C4-2B (cell line): ENCODE measurements around the gene DDR1.
A peak's percentile ranks its signal among the peaks of the same experiment; 100 is the strongest.

Experiments
- H3K27ac ChIP-seq: fragments of 450-650 bp; 2 replicates; pipeline ENCODE4 v1.5.1; 2017
- ZFX ChIP-seq: fragments of 450-650 bp; IDR thresholded peaks from 2 replicates; pipeline ENCODE4 v1.6.1; 2017
- TF ChIP-seq, protein P1 (sequence below): fragments of 450-650 bp; conservative IDR thresholded peaks from 2 replicates; pipeline ENCODE4 v1.5.1; 2017; ENCODE audit warnings: mild to moderate bottlenecking

Gene DDR1

DNA sequence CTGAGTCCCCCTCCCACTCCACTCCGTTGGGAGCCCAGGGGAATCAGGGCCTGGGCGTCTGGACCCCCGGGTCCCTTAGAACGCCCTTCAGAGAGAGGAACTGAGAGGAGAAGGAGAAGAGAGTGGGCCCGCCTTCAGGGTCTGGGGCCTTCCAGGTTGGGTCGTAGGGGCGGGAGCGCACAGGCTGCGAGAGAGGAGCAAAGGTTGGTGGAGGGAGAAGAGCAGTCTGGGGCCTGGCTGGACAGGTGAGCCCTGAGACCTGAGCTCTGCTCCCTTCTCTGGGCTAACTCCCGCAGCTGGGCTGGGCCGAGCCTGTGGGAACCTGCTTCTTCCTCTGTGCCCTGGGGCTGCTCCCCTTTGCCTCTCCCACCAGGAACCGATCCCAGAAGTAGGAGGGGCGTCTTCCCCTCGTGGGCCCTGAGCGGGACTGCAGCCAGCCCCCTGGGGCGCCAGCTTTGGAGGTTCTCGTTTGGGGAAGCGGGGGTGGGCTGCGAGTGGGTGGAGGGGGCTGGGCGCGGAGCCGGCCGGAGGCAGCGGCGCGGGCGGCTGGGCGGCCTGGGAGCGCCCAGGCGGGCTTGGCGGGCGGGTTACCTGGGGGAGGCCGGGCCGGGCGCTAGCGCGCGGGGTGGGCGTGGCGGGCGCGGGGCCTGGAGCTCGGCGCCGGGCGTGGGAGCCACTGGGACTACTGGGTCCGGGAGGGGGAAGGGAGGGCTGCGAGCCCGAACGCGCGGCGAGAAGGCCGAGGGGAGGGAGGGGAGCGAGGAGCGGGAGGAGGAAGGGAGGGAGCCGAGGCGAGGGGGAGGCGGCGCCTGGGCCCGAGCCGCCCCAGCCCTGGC, at the start of gene DDR1:
DDR1 (plus strand) TSS at position 835 of the 836 bp plus-strand sequence. CDS start 4,211 bp downstream, outside the sequence.
- peak within 1 kb of the TSS; percentile 94 for H3K27ac ChIP-seq
- TF ChIP-seq ZFX: no peak
- TF ChIP-seq, protein P1, sequence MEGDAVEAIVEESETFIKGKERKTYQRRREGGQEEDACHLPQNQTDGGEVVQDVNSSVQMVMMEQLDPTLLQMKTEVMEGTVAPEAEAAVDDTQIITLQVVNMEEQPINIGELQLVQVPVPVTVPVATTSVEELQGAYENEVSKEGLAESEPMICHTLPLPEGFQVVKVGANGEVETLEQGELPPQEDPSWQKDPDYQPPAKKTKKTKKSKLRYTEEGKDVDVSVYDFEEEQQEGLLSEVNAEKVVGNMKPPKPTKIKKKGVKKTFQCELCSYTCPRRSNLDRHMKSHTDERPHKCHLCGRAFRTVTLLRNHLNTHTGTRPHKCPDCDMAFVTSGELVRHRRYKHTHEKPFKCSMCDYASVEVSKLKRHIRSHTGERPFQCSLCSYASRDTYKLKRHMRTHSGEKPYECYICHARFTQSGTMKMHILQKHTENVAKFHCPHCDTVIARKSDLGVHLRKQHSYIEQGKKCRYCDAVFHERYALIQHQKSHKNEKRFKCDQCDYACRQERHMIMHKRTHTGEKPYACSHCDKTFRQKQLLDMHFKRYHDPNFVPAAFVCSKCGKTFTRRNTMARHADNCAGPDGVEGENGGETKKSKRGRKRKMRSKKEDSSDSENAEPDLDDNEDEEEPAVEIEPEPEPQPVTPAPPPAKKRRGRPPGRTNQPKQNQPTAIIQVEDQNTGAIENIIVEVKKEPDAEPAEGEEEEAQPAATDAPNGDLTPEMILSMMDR: no peak

DNA sequence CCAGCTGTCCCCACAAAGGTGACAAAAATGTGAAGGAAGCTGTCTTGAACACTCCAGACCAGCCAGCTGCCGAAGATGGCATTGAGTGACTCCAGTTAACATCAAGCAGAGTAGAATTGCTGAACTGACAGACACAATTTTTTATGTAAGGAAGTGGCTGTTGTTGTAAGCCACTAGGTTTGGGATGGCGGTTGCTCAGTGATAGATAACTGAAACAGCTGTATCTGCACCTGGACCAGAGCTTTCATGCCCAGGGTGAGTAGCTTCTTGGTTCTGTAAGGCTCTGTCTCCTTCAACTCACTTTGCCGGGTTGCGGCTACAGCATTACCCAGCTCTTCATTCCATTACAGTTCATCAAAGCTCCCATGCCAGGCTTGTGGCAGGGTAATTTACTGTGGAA, 49.7 kb upstream of the DDR1 start:
- TF ChIP-seq, protein P1: no peak
- TF ChIP-seq ZFX: no peak
- no peak overlapping the region for H3K27ac ChIP-seq

DNA sequence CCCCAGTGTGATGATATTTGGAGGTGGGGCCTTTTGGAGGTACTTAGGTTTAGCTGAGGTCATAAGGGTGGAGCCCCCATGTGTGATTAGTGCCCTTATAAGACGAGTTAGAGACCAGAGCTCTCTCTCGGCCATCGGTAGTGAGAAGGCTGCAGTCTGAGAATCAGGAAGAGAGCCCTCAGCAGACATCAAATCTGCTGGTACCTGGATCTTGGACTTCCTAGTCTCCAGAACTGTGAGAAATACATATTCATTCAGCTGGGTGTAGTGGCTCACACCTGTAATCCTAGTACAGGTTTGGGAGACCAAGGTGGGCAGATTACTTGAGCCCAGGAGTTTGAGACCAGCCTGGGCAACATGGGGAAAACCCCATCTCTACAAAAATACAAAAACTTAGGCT, 48.7 kb upstream of the DDR1 start:
- TF ChIP-seq, protein P1: no peak
- TF ChIP-seq ZFX: no peak

DNA sequence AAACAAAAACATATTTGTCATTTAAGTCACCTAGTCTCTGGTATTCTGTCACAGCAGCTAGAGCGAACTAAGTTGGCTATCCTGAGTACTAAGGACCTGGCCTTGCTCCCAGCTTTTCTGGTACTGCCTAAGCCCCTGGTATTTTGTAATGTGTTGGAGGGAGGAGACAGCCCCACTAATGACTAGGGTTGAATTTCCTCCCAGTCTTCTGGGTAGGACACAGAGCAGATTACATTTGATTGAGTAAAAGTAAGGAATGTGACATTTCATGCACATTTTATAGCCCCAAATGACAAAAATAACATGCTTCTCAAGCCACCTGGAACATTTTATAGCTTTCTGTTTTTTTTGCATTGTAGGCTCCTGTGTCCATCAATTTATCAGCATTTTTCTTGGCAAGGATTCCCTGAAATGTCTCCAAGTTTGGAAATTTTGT, 47.9 kb upstream of the DDR1 start:
- no peak overlapping the region for H3K27ac ChIP-seq

More for the DNA sequence above, 48.7 kb upstream of the DDR1 start:
- no peak overlapping the region for H3K27ac ChIP-seq

DNA sequence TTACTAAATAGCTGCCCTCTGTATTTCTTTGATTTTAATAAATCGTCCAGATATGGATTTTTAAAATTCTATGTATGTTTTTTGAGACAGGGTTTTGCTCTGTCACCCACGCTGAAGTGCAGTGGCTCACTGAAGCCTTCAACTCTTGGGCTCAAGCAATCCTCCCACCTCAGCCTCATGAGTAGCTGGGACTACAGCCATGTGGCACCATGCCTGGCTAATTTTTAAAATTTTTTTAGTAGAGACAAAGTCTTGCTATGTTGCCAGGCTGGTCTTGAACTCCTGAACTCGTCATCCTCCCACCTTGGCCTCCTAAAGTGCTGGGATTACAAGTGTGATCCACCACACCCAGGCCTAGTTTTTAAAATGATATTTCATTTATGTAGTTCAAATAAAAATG, 47.4 kb upstream of the DDR1 start:
- TF ChIP-seq, protein P1: no peak
- no peak for TF ChIP-seq ZFX
- no peak overlapping the region for H3K27ac ChIP-seq

More for the DNA sequence above, 47.9 kb upstream of the DDR1 start:
- no peak for TF ChIP-seq ZFX
- TF ChIP-seq, protein P1: no peak

DNA sequence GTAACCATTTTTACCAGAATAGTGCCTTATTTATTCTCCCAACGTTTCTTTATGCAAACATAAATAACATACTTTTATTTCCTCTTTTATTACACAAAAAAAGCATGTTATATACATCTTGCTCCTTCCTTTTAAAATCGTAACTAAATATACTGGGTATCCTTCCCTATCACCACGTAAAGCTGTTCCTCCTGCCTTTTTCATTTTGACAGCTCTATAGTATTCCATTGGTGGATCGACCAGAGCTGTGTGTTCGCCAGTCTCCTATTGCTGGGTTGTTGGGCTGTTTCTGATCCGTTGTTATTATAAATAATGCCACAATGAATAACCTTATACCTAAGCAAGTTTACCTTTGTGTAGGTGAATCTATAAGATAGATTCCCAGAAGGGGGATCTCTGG, 46.9 kb upstream of the DDR1 start:
- TF ChIP-seq, protein P1: no peak
- TF ChIP-seq ZFX: no peak
- H3K27ac ChIP-seq: no peak overlapping the region

DNA sequence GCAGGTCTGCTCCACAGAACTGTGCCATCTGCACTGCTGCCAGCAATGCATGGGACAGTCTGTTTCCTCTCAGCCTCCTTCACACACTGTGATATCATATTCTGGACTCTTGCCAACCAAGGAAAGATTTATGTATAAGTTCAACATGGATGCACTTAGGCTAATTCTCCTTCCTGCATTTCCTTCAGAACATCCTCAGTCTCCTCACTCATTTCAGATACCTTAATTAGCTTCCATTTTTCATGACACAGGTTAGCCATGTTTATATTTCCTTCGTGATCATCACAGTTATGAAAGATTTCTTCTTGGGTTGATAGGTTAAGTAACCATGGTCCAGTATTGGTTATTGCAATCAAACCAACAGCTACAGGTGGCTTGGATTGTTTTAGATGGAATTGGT, 46.4 kb upstream of the DDR1 start:
- H3K27ac ChIP-seq: no peak overlapping the region
- TF ChIP-seq ZFX: no peak
- TF ChIP-seq, protein P1: no peak
